GM19239 (cell line): ENCODE results near the gene ECD.
"Not testable (repeated sequence)": the region's sequence is repeated elsewhere in the genome, so short reads cannot be mapped to it uniquely, and the experiment has no call there.

ENCODE experiments used
- DNase-seq: peaks from one replicate; pipeline ENCODE4 v3.0.0; 2011; ENCODE audit warnings: low spot score; ENCODE audit not compliant: insufficient read length
- FAIRE-seq: peaks from 2 replicates; lab custom pipeline; 2011; peaks lifted over from hg19 to GRCh38; lab: Jason Lieb, UNC

The ECD gene

GRCh38 chr10:73109248-73109652 is 58.6 kb downstream of the ECD start:
- not testable (repeated sequence) for DNase-seq, FAIRE-seq

- no peak for FAIRE-seq
- DNase-seq: no peak
Measured at GRCh38 chr10:73106301-73106700, 61.5 kb downstream of the ECD start.

GRCh38 chr10:73099141-73099540 is 68.7 kb downstream of the ECD start:
- no peak for FAIRE-seq

GRCh38 chr10:73097305-73097670 is 70.5 kb downstream of the ECD start:
- FAIRE-seq (peak; percentile 35), DNase-seq (no peak)

More at GRCh38 chr10:73099141-73099540, 68.7 kb downstream of the ECD start:
- no peak for DNase-seq

GRCh38 chr10:73096449-73097304 is 71.1 kb downstream of the ECD start, which contains the start of gene P4HA1:
Gene P4HA1 (minus strand): TSS chr10:73096866. CDS start chr10:73074883, 21,983 bp downstream.
- DNase-seq (peak; percentile 80), FAIRE-seq (peak; percentile 98)

GRCh38 chr10:73096041-73096448 is 71.8 kb downstream of the ECD start:
- peak; percentile 33 for FAIRE-seq
- no peak for DNase-seq

GRCh38 chr10:73095481-73096021 is 72.3 kb downstream of the ECD start:
- no peak for DNase-seq
- FAIRE-seq: peak; percentile 82

GRCh38 chr10:73094986-73095480 is 72.8 kb downstream of the ECD start:
- DNase-seq (no peak), FAIRE-seq (no peak)

- FAIRE-seq: peak; percentile 82
- no peak for DNase-seq
Measured at GRCh38 chr10:73093922-73094850, 73.6 kb downstream of the ECD start.

- DNase-seq (no peak), FAIRE-seq (no peak)
Measured at GRCh38 chr10:73092830-73093229, 75.0 kb downstream of the ECD start.

GRCh38 chr10:73088304-73088703 is 79.5 kb downstream of the ECD start:
- FAIRE-seq (peak; percentile 77), DNase-seq (no peak)

- DNase-seq: no peak
- FAIRE-seq: no peak
Measured at GRCh38 chr10:73086816-73087215, 81.0 kb downstream of the ECD start.

GRCh38 chr10:73084209-73084608 is 83.6 kb downstream of the ECD start:
- no peak for DNase-seq
- no peak for FAIRE-seq
